Femur (tissue), 1 donor: Measurements from ENCODE around the gene DUSP19.
"Not testable (repeated sequence)": the region's sequence is repeated elsewhere in the genome, so short reads cannot be mapped to it uniquely, and the experiment has no call there.

Experiments used
- DNase-seq: peaks from one replicate; pipeline ENCODE4 v3.0.0-alpha.2; 2017

DUSP19 gene

GRCh38 chr2:183078464-183079138 is at the start of gene DUSP19:
TSS of gene DUSP19 (plus strand) at chr2:183078747. CDS start at chr2:183078934, 187 bp downstream.
- DNase-seq = peak; percentile 96

- DNase-seq = no peak
These were observed 49.3 kb upstream of the DUSP19 start for GRCh38 chr2:183029219-183029618.

GRCh38 chr2:183031911-183032794 is 46.4 kb upstream of the DUSP19 start:
- no peak for DNase-seq

GRCh38 chr2:183033951-183034350 is 44.6 kb upstream of the DUSP19 start:
- DNase-seq = no peak

- no peak for DNase-seq
These were observed 43.7 kb upstream of the DUSP19 start for GRCh38 chr2:183034806-183035205.

GRCh38 chr2:183035298-183035953 is 43.1 kb upstream of the DUSP19 start:
- DNase-seq = no peak

GRCh38 chr2:183035954-183036669 is 42.4 kb upstream of the DUSP19 start:
- no peak for DNase-seq

GRCh38 chr2:183037074-183037552 is 41.4 kb upstream of the DUSP19 start:
- DNase-seq = no peak

- DNase-seq = peak; percentile 49
These were observed 40.8 kb upstream of the DUSP19 start for GRCh38 chr2:183037553-183038340.

- DNase-seq = peak; percentile 94
These were observed 39.9 kb upstream of the DUSP19 start, which contains the start of gene NCKAP1 for GRCh38 chr2:183038341-183039300. TSS of gene NCKAP1 (minus strand) at chr2:183038457. CDS start at chr2:183038099, 358 bp downstream.

- DNase-seq = no peak
These were observed 37.9 kb upstream of the DUSP19 start for GRCh38 chr2:183040604-183041003.

GRCh38 chr2:183043580-183043979 is 35.0 kb upstream of the DUSP19 start:
- DNase-seq = not testable (repeated sequence)

GRCh38 chr2:183047486-183048125 is 30.9 kb upstream of the DUSP19 start:
- DNase-seq = not testable (repeated sequence)

- no peak for DNase-seq
These were observed 29.1 kb upstream of the DUSP19 start for GRCh38 chr2:183049420-183049819.

- DNase-seq = no peak
These were observed 21.1 kb upstream of the DUSP19 start for GRCh38 chr2:183057333-183057985.

GRCh38 chr2:183059561-183059960 is 19.0 kb upstream of the DUSP19 start:
- no peak for DNase-seq

GRCh38 chr2:183060571-183061231 is 17.8 kb upstream of the DUSP19 start:
- no peak for DNase-seq

- DNase-seq = no peak
These were observed 15.5 kb upstream of the DUSP19 start for GRCh38 chr2:183063083-183063482.

GRCh38 chr2:183068561-183068960 is 10.0 kb upstream of the DUSP19 start:
- no peak for DNase-seq
